Measurements from ENCODE around the gene MYEOV.

GRCh38 chr11:69308491-69308911 is 14.5 kb downstream of the MYEOV start:
- no peak for TF ChIP-seq CTCF (IDR thresholded peaks at IDR 0.05)
- TF ChIP-seq EP300 (IDR thresholded peaks at IDR 0.05): no peak
